ENCODE results near the gene ARRB2.

DNA sequence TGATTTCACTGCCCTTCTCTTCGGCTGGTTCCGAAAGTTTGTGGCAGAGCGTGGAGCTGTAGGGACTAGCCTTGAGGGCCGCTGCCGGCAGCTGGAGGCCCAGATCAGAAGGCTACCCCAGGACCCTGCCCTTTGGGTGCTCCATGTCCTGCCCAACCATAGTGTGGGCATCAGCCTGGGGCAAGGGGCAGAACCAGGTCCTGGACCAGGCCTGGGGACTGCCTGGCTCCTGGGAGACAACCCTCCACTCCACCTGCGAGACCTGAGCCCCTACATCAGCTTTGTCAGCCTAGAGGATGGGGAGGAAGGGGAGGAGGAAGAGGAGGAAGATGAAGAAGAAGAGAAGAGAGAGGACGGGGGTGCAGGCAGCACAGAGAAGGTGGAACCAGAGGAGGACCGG is 30.2 kb downstream of the ARRB2 start:
- TF ChIP-seq, protein P1, sequence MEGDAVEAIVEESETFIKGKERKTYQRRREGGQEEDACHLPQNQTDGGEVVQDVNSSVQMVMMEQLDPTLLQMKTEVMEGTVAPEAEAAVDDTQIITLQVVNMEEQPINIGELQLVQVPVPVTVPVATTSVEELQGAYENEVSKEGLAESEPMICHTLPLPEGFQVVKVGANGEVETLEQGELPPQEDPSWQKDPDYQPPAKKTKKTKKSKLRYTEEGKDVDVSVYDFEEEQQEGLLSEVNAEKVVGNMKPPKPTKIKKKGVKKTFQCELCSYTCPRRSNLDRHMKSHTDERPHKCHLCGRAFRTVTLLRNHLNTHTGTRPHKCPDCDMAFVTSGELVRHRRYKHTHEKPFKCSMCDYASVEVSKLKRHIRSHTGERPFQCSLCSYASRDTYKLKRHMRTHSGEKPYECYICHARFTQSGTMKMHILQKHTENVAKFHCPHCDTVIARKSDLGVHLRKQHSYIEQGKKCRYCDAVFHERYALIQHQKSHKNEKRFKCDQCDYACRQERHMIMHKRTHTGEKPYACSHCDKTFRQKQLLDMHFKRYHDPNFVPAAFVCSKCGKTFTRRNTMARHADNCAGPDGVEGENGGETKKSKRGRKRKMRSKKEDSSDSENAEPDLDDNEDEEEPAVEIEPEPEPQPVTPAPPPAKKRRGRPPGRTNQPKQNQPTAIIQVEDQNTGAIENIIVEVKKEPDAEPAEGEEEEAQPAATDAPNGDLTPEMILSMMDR (IDR thresholded peaks at IDR 0.05) = no peak
- TF ChIP-seq EZH2phosphoT487 (IDR thresholded peaks at IDR 0.05) (no peak), EZH2 (IDR thresholded peaks at IDR 0.05) (no peak)

Data from neural progenitor cell (in vitro differentiated cells).